ENCODE data around the gene REEP1. TPM values are rescaled to one million over a fixed set of nuclear protein-coding genes. Genes with fewer than 3 reads are reported as not detected.

REEP1 gene
- total RNA-seq, 1 experiment from 2014 or later = 0.23 TPM

GRCh38 chr2:86333378-86333777 is 4.0 kb downstream of the REEP1 start:
- no TSS peak for BruUV-seq (replicated peaks)
- Histone ChIP-seq H3K27me3 (ENCODE audit: control insufficient read depth, insufficient read depth, low read length) (peaks cover 21% of the 10 kb centered on the region), H3K4me1 (ENCODE audit: control insufficient read depth, insufficient read depth, low read length) (peaks cover 6% of the 10 kb centered on the region; the same call in 1 of the 2 replicates), H3K36me3 (ENCODE audit: control insufficient read depth, insufficient read depth, low read length) (no peaks in the 10 kb centered on the region), H3K9me3 (ENCODE audit: control insufficient read depth, insufficient read depth, low read depth, low read length) (no peaks in the 10 kb centered on the region), H3K27ac (ENCODE audit: low read length) (no peak overlapping the region), H3K4me3 (ENCODE audit: low read depth in 2 of 2, low read length in 2 of 2) (no peak overlapping the region)
- no peak for ATAC-seq
- ChIA-PET POLR2A (no interaction called here), CTCF (no interaction called here)
- TF ChIP-seq SIN3A (IDR thresholded peaks at IDR 0.05; ENCODE audit: borderline replicate concordance, insufficient read depth, low read depth, low read length) (no peak), REST (IDR thresholded peaks at IDR 0.05; ENCODE audit: insufficient read depth in 1 of 2, low read depth in 2 of 2, low read length in 1 of 2) (no peak), CTCF (IDR thresholded peaks at IDR 0.05) (no peak), TCF7L2 (IDR thresholded peaks at IDR 0.05; ENCODE audit: low read depth, low read length) (no peak), POLR2AphosphoS5 (IDR thresholded peaks at IDR 0.05; ENCODE audit: low read depth, low read length) (no peak)
- in situ Hi-C loops (cut with HindIII; ENCODE audit: low pct_unique_long_range_greater_than_20kb, low sequenced_read_pairs) (no loop called here), intact Hi-C loops (cut with micrococcal nuclease; ENCODE audit: unreplicated experiment) (no loop called here)
- DNase-seq (ENCODE audit: low read depth, low spot score) = no peak

- POLR2A ChIA-PET = no interaction called here
- H3K9me3 ChIP-seq (ENCODE audit: control insufficient read depth, insufficient read depth, low read depth, low read length) = no peaks in the 10 kb centered on the region
- no peaks in the 10 kb centered on the region for H3K36me3 ChIP-seq (ENCODE audit: control insufficient read depth, insufficient read depth, low read length)
- intact Hi-C loops (cut with micrococcal nuclease; ENCODE audit: unreplicated experiment) = no loop called here
- no TSS peak for BruUV-seq (replicated peaks)
- TF ChIP-seq TCF7L2 (IDR thresholded peaks at IDR 0.05; ENCODE audit: low read depth, low read length) = no peak
- no peak for TF ChIP-seq POLR2AphosphoS5 (IDR thresholded peaks at IDR 0.05; ENCODE audit: low read depth, low read length)
- no peak for TF ChIP-seq CTCF (IDR thresholded peaks at IDR 0.05)
- TF ChIP-seq REST (IDR thresholded peaks at IDR 0.05; ENCODE audit: insufficient read depth in 1 of 2, low read depth in 2 of 2, low read length in 1 of 2) = no peak
- in situ Hi-C loops (cut with HindIII; ENCODE audit: low pct_unique_long_range_greater_than_20kb, low sequenced_read_pairs) = no loop called here
- H3K27ac ChIP-seq (ENCODE audit: low read length) = no peak overlapping the region
- no peak overlapping the region for H3K4me3 ChIP-seq (ENCODE audit: low read depth in 2 of 2, low read length in 2 of 2)
- ATAC-seq = no peak
- peaks cover 3% of the 10 kb centered on the region; the same call in 1 of the 2 replicates for H3K4me1 ChIP-seq (ENCODE audit: control insufficient read depth, insufficient read depth, low read length)
- H3K27me3 ChIP-seq (ENCODE audit: control insufficient read depth, insufficient read depth, low read length) = peaks cover 15% of the 10 kb centered on the region
- CTCF ChIA-PET = no interaction called here
- no peak for DNase-seq (ENCODE audit: low read depth, low spot score)
These were observed 4.8 kb downstream of the REEP1 start for GRCh38 chr2:86332654-86333053.

Data from Panc1 (cell line).